Esophagus squamous epithelium (tissue), 4 donors: ENCODE results near the gene EXOC6.

ENCODE experiments used
- CTCF ChIP-seq, 6 experiments: fragments of 450-650 bp in 4 of 6; fragments of 200-600 bp in 2 of 6; sonication (generic) in 2 of 6; IDR thresholded peaks; one replicate each; pipeline ENCODE4 v1.5.1; 2016 to 2019; ENCODE audit warnings: antibody characterized with exemption in 6 of 6, mild to moderate bottlenecking in 4 of 6, moderate library complexity in 4 of 6
- POLR2A ChIP-seq, 4 donors: fragments of 450-650 bp; IDR thresholded peaks; one replicate each; pipeline ENCODE4 v1.6.1; 2017; ENCODE audit warnings: antibody characterized with exemption in 4 of 4, mild to moderate bottlenecking in 4 of 4, moderate library complexity in 3 of 4

DNA sequence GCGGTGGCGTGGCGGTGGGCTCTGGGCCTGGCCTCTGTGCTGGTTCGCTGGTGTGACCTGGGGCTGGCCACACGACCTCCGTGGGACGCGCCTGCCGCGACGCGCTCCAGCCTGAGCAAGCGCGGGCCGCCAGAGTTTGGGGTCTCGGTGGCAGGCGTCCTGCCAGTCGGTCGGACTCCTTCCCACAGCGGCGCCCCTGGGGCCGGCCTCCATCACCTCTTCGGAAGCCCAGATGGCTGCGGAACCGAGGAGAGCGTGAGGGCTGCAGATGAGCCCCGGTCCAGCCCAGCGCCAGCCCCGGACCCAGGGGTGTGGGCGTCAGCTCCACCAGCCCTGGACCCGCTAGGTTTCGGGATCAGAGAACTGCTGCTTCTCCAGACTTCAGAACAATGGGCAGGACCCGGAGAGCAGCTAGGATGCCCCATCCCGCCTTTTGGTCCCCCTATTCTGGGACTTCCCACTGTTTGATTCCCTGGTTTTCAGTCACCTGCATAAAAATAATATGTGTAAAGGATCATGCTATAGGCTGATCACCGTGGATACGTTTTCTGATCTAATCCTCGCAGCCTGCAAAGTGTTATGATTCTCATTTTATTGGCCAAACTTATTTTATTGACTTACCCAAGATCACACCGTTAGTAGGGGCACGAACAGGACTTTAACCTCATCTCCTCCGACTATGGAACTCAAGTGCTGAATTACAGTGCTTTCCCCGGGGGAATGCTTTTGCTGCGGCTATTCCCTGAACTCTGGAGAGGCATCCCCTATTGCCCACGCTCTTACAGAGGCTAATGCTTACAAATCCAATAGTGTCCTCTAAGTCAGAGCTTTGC is 215.0 kb downstream of the EXOC6 start:
- TF ChIP-seq CTCF (IDR thresholded peaks at IDR 0.05) (no peak), POLR2A (IDR thresholded peaks at IDR 0.05) (no peak)
